ENCODE measurements around the gene G0S2.
"Not testable (repeated sequence)": the region's sequence is repeated elsewhere in the genome, so short reads cannot be mapped to it uniquely, and the experiment has no call there.

G0S2 gene

DNA sequence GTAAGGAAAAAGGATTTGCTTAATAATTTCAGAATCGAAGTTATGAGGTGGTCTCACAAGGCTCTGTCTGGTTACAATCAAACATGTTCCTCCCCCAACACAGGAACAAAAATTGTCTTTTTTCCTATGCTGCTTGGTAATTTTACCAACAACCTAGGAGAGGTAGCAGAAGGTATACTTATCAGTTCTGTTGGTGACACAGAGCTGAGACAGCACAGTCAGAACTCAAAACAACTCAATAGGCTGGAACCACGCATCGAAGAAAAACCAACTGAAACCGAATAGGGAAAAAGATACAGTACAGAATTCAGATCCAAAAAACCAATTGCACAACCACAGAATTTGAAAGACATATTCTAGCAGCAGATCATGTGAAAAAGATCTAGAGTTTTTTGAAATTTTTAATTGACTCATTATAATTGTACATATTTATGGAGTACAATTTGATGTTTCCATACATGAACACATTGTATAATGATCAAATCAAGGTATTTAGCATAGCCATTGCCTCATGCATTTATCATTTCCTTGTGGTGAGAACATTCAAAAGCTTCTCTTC lies 3.8 kb downstream of the G0S2 start:
- DNase-seq (ENCODE audit: low read depth): no peak

DNA sequence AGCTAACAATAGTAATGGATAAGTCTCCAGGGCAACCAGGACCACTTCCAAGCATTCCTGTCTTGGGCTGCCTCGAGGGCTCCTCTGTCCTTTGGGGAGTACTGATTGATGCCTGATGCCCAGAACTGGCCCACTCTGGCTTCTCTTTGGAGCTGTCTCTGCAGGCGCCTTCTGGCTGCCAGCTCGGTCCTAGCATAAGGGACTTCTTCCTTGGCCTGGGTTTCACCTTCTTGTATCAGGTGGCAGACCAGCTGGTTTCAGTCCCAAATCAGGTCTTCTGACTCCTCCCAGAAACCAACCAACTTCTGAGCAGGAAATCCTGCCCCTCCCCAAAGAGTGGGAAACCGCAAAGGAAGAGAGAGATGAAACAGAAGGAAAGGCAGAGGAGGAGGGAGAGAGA lies 10.6 kb downstream of the G0S2 start:
- DNase-seq (ENCODE audit: low read depth): no peak

DNA sequence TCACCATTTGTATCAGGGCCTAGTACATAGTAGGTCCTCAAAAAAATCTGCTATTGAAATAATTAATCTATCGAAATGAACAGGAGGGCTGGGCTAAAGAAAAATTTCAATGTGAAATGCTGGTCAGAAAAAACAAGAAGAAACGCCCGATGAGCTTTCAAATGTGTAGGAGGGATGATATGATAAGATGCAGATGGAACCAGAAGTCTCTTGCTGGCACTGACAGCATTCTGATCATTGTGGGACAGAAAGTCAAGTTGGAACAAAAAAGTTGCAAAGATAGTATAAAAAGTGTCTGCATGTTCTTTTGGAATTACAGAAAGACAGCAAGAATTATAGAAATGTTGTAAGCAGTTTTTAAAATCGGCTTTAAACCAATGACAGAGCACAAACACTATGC lies 11.1 kb downstream of the G0S2 start:
- DNase-seq (ENCODE audit: low read depth): no peak

DNA sequence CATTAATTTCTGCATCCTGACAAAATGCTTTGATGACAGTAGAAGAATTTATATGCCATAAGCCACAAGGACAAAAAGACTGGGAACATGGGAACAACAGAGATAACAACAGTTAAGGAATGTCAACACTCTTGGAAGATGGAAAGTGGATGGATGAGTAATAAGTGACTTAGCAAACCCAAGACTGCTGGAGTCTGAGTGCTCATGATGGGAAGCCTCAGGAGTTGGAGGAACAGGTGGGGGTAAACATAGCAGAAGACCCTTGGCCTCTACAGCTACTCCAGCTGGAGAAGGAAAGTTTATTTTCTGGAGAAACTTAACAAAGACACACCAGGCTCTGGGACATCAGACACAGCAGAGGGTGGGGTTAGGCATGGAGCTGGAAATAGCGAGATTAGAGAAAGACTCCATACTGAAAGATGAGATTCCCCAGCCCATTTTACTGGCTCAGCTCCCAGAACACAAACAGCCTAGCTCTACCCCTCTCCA lies 13.6 kb downstream of the G0S2 start:
- DNase-seq (ENCODE audit: low read depth): no peak

DNA sequence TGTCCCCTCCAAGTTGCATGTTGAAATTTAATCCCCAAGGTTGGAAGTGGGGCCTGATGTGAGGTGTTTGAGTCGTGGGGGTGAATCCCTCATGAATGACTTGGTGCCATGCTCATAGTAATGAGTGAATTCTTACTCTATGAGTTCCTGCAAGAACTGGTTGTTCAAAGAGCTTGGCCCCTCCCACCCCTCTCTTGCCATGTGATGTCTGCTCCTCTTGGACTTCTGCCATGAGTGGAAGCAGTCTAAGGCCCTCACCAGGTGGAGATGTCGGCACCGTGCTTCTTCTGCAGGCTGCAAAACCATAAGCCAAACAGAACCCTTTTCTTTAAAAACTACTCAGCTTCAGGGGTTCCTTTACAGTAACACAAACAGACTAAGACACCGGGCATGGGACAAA lies 14.3 kb downstream of the G0S2 start:
- DNase-seq (ENCODE audit: low read depth): no peak

DNA sequence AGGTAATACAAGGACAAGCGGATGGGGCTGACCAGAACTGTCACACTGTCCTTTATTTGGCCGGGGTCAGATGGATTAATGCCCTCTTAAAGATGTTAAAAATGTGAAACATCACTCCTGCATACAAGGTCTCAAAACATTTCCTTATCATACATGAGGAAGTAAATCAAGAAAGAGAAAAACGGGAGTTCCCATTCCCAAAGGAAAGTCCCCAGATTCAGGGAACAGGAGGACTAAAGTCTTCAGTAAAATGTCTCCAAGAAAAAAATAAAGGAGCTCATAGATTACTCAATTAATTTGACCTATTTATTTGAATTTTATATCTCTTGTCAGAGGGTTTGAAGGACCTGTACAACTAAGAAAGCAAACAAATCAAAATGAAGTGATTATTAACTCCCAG lies 16.0 kb downstream of the G0S2 start:
- DNase-seq (ENCODE audit: low read depth): no peak

DNA sequence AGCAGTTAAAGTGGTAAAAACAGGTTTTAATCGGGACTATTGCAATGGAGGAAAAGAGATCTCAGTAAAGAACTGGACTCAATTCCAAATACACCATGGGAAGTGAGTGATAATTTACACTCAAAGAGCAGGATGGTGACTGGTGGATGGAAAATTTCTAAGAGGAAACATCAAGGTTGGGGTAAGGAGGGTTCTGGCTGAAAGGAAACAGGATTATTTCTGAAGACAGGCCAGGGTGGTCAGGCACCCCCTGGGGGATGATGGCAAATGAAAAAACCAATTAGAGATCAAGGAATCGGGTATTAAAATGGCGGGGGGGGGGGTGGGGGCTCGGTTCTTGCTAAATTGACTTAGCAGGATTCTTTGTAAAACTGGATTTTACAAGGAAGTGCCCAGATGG lies 17.1 kb downstream of the G0S2 start:
- no peak for DNase-seq (ENCODE audit: low read depth)

DNA sequence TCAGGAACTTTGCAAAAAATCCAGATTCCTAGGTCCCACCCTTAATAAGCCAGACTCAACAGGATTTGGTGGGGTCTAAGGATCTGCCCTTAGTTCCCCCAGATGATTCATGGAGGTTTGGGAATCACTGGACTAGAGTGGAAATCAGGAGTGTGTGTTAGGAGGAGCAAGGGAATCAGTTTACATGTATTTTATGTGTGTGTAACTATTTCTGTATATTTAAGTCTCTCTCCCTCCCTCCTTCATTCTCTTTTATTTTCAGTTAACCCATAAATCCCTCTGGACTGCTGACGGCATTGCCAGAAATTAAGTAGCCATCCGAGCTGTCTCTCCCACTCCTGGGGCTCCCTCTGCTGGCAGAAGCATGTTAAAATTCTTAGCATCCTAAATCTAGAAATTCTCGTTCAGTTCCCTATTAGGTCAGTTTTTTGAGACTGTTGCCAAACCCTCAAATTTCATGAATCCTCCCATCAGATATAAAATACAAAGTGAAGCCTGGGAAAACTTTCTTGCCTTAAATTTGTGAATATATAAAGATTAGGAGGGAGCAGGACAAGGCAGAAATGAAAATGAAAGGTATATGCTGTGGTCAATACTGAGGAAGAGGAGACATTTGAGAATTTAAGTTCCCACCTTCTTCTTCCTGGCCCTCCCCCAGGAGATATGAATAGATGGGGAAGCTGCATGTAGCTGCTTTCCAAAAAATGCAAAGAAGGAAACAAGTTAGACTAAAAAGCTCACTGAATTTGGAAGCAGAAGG lies 17.7 kb downstream of the G0S2 start:
- peak; percentile 46 for DNase-seq (ENCODE audit: low read depth)

DNA sequence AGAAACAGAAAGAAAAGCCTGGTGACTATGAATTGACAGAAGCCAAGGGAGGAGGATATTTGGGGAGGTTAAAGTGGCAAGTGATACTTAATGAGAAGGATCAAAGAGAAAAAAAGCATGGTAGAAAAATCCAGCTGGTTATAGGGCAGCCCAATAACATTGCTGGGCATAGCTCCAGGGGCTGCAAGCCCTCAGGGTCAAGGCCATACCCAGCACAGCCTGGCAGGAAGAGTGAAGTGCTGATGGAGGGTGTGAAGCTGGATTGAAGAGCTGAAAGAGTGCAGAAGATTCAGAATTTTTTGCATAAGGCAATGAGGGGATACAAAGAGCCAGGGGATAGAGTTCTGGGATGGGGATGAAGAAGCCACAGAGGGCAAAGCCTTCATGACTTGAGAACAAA lies 21.5 kb downstream of the G0S2 start:
- no peak for DNase-seq (ENCODE audit: low read depth)

DNA sequence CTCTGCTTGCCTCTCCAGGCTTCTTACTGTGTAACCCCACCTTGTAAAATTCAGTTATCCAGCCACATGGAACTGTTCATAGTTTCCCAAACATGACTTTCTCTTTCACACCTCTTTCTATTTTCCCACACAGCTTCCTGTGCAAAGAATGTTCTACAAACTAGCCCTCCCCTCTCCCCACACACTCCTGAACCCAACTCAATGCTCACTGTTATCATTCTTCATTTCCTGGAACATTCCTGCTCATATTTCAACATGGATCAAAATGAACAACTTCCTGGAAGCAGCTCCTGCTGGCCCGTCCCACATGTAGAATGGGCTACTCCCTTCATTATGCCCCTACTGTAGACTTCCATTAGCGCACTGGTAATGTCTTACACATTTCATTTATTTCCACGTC lies 21.9 kb downstream of the G0S2 start:
- DNase-seq (ENCODE audit: low read depth): no peak

DNA sequence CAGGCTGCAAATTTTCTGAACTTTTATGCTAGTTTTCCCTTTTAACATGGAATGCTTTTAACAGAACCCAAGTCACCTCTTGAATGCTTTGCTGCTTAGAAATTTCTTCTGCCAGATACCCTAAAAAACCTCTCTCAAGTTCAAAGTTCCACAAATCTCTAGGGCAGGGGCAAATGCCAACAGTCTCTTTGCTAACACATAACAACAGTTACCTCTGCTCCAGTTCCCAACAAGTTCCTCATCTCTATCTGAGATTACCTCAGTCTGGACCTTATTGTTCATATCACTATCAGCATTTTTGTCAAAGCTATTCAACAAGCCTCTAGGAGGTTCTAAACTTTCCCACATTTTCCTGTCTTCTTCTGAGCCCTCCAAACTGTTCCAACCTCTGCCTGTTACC lies 25.5 kb downstream of the G0S2 start:
- DNase-seq (ENCODE audit: low read depth): not testable (repeated sequence)

DNA sequence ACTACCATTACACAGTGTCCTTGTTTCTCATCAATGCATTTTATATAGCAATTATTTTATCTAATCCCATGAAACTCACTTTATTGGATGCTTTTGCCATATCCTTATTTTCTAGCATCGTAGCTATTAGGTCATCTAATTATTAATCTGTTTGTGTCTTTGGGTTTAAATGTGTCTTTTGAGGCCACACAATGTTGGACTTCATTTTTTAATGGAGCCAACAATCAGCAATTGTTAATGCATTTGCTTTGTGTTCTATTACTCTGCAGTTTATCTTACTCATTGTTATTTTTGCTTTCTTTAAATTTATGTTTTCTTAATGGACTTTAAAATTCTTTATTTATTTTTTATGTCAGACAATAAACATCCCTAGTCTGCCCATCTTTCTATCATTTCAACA lies 27.6 kb downstream of the G0S2 start:
- DNase-seq (ENCODE audit: low read depth): no peak

DNA sequence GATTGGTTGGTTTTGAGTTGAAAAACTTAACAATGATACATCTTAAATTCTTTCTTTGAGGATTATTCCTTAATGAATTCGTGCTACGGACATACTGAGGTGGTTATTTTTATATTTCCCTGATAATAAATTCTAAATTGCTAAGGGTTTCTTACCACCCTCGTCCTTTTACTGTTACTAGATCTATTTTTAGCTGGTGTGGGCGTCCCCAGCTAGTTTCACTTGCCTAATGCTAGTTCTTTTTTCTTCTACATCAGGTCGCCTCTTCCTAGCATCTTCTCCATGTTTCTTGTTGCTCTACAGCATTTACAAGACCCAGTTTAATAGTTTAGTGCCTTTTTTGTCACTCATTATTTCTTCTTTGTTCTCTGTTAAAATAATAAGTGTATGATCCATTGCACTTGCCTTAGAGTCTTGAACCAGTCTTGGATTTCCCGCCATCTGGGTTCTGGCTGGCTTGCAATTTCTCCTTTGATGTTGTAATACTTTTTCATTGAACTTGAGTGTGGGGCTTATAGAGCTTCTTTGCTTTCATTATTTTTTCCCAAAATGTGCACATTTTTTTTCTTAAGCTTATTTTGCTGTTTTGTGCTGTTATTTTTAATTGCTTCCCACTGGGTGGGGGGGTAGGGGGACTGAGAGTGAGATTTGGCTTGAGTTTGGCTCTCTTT lies 28.8 kb downstream of the G0S2 start:
- no peak for DNase-seq (ENCODE audit: low read depth)

DNA sequence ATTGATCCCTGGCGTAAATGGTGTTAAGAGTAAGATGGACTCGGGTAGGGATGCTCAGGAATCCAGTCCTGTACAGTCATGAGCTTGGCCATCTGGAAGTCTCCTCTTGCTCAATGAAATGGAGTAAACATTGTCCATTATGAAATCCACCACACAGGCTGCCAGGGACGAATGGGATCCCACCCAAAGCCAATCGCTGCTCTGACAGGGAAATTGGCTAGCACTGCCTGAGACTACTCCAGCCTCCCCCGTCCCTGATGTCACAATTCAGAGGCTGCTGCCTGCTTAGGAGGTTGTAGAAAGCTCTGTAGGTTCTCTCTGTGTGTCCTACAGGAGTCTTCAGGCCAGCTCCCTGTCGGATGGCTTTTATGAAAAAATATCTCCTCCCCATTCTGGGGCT lies 29.4 kb downstream of the G0S2 start, which contains the start of gene HSD11B1:
HSD11B1 (plus strand) TSS at position 263 of the 400 bp plus-strand sequence; CDS start at position 360, 97 bp downstream.
- no peak for DNase-seq (ENCODE audit: low read depth)

DNA sequence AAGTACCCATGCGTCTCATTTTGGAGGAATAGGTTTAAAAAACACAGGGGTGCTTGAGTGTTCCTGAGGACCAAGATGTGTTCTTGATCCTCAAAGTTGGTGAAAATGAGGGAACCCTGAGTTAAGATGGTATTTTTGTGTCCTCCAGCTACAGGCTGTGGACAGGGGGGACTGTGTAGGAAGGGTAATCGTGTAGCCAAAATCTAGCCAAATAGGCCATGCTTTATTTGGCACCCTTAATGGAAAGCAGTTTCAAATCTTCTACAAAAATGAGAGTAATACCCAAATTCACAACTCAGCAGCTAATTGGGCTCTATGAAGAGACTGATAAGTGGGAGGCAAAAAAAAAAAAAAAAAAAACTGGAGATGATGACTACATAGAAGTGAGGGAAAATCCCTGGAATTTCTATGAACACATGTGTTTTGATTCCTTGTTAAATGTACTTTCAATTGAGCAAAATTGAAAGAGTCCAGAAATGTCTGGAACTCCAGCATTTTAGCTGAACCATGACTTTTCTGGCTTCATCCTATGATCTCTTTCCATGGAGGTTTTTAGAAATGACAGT lies 29.9 kb downstream of the G0S2 start:
- no peak for DNase-seq (ENCODE audit: low read depth)

DNA sequence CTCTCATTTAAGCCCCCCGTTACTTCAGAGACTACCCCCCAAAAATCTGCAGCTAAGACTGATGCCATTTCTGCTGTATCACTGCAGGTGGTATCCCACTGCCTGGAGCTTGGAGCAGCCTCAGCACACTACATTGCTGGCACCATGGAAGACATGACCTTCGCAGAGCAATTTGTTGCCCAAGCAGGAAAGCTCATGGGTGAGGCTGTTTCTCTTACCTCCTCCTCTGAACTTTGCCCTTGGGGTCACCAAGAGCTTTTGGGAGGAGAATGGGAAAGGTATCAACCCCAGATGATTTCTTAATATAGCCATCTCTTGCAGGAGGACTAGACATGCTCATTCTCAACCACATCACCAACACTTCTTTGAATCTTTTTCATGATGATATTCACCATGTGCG lies 31.4 kb downstream of the G0S2 start:
- no peak for DNase-seq (ENCODE audit: low read depth)

DNA sequence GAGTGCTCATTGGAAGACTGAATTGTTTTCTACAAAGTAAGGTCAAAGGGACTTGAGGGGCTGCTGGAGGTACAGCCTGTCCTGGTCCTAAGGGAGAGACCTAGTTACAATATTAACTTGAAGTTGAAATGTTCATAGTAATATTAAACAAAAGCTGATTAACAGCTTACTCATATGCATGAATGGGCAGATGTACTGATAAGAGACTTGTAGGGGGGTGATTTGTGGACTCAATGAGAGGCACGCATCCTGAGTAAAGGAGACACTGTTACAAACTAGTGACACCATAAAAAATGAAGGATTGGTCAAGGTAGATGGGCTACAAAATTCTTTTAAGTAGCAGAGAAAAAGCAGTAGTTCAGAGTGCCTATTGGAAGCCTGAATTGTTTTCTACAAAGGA lies 32.1 kb downstream of the G0S2 start:
- DNase-seq (ENCODE audit: low read depth): no peak

DNA sequence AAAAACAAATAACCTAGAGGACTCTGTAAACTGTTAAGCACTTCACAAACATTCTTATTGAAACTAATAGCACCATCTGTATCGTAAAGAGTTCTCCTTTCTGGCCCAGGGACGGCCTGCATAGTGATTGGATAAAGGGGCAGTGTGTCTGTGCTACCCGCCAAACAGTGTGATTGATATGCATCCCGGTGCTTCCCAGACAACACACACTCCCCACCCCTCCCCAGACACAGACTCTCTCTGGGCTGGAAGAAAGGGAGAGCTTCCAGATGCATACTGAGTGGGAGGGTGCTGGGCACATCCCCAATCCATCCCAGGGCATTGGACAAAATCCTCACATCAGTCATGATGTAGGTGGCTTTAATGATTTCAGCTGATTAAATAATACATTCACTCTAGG lies 33.1 kb downstream of the G0S2 start:
- DNase-seq (ENCODE audit: low read depth): no peak

DNA sequence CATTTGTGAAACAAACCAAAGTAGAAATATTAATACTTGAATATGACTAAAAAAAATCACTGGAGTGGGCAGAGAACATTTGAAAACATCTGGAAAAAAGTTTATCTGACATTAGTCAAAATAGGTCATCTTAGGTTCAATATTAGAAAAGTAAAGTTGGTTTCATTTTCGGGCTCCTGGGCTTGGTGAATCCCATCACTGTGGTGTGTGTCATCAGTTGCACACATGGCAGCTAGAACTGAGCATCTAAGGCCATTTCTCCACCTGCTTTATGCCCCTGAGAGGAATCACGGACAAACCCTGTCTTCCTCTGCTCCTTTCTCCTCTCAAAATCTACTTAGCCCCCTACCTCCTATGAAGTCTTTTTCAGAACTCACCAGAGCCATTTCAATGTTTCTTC lies 34.9 kb downstream of the G0S2 start:
- no peak for DNase-seq (ENCODE audit: low read depth)

DNA sequence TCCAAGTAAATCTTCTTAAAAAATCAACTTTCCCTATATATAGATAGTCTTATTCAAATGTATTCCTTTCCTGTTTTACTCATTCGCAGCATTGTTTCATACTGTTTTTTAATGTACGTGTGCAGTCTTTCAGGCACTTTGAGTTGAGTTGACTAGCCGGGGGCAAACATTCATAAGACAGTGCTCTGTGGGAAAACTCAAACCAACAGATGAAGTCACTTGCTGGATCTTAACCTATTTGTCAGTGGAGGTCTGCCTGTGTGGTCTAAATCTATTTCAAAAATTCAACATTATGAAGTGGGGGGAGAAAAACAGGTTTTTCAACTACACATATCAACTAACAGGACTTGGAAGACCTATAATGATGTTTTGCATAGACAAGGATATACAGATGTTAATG lies 35.6 kb downstream of the G0S2 start:
- DNase-seq (ENCODE audit: low read depth): no peak

DNA sequence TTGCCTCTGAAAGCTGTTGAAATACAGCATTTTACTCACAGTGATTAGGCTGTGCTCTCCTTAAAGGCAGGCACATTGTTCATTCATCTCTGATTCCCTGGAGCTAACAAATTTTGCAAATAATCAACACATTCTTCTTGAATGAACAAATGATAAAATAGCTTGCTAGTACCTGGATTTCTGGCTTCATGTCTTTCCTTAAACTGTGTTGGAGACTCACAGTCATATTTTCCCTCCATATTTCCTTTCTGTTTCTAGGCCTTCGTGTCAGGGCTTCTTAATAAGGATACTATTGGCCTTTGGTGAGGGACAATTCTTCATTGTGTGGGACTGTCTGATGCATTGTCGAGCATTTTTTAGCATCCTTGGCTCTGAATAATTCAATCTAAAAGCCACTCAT lies 39.1 kb downstream of the G0S2 start:
- DNase-seq (ENCODE audit: low read depth): no peak

DNA sequence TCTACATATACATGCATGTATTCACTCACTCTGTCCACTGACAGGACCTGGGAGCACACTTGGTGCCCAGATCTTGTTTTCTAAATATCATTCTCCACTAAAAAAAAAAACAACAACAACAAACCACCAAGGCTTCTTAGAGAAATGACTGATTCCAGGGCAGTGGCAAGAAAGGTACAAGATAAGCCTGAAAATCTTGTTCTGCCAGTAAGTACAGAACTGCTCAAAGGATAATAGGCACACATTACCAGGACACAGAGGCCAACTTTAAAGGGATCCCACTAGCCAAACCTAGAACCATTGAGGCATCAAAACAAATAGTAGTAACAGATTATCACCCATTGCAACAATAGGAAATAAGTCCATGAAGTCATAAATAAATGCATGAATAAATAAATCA lies 40.1 kb downstream of the G0S2 start:
- DNase-seq (ENCODE audit: low read depth): no peak

DNA sequence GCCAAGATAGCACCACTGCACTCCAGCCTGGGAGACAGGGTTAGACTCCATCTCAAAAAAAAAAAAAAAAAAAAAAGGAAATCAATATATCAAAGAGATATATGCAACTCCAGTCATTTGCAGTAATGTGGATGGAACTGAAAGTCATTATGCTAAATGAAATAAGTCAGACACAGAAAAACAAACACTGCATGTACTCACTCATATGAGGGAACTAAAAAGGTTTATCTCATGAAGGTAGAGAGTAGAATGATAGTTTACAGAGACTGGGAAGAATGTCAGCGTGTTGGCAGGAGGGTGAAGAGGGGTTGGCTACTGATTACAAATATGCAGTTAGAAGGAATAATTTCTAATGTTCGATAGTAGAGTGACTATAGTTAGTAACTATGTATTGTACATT lies 42.6 kb downstream of the G0S2 start:
- no peak for DNase-seq (ENCODE audit: low read depth)
